ENCODE data around the gene TEX36.
"Not testable (repeated sequence)": the region's sequence is repeated elsewhere in the genome, so short reads cannot be mapped to it uniquely, and the experiment has no call there.

The TEX36 gene

DNA sequence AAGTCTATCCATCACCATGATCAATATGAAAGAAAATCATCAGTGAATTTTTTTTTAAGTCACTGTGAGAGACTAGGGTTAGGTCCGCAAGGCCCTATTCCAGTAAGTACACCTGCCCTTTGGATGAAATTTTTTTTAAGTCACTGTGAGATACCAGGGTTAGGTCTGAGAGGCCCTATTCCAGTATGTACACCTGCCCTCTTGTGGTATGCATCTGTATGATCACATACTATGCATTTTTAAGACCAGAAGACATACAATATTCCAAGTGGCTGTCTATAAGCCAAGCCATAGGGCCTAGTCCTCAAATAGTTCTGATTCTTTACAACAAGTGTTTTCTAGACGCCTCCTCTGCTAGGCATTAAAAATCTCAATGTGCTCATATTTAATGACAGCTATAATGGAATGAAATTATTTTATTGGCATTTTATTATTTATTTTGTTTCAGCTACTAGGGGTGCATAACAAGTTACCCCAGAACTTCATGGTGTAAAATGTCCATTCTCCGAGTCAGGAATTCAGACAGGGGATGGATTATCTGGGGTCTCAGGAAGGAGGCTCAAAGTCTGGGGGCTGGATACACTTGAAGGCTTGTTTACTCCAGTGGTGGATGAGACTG is 53.1 kb downstream of the TEX36 start:
- no peak for DNase-seq (ENCODE audit: low read depth)

DNA sequence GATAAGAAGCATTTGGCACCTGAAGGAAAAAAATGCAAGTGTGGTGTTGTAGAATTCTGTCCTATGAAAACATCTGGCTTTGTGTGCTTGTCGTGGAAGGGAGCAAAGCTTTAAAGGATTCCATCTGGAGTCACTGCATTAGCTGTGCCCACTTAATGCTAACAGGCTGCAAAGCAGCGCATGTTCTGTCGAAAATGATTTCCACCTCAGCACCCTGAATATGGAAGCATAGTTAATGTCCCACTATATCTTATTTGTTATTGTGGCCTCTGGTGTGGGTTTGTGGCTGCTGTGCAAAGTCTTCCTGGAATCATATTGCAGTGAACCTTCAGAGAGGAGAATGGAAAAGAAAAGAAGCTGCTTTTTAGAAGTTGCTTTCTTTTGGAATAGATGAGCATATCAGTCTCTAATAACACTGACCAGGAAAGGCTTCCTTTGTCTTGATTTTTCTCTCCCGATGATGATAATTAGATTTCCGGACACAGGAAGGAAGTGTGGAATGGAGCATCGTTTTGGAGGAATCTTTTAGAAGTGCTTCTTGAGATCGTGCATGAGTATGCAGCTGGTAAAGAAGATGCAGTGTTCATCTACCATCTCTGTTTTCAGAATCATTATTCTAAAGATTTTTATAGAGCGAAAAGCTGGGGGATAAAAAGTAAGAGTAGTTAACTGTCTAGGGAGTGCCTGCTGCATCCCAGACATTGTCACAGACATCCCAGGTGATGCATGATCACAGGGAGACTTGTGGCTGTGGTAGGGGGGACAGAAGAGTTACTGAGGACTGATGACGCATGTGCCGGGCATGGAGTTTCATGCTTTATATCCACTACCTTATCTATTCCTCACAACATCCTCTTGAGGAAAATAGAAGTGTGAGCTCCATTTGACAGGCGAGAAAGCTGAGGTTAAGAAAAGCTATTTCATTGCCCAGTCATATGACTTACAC is 54.6 kb downstream of the TEX36 start:
- DNase-seq (ENCODE audit: low read depth): no peak

DNA sequence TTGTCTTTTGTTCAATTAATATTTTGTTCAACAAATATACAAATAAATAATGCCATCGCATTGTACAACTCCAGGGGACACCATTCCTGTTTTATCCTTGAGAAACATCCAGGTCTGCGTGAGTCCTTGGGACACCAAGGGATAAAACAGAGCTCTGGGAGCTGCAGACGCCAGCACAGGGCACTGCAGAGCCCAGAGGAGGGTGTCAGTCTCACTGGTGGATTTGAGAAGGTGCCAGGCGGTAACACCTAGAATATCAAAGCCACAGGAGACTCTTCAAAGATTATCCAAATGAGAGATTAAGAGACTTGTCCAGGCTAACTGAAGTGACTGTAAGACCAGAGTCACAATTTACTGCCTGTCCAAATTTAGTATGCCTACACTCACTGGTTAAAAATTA is 55.3 kb downstream of the TEX36 start:
- DNase-seq (ENCODE audit: low read depth): no peak

DNA sequence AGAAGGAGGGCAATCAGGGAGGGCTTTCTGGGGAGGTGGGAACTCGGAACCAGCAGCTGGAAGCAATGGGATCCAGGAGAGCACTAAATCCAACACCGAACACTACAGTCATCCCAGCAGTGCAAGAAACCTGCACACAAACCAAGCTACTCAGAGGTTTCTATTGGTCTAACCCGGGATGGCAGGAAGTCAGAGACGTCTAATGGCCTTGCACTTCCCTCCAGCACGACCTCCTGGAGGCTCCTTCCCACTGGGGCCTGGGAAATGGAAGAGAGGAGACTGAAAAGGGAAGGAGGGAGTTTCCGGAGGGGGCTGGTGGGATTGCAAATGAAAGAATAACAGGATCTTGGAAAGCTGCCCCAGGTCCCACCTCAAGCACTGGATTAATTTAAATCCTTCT is 56.3 kb downstream of the TEX36 start:
- DNase-seq (ENCODE audit: low read depth): no peak

DNA sequence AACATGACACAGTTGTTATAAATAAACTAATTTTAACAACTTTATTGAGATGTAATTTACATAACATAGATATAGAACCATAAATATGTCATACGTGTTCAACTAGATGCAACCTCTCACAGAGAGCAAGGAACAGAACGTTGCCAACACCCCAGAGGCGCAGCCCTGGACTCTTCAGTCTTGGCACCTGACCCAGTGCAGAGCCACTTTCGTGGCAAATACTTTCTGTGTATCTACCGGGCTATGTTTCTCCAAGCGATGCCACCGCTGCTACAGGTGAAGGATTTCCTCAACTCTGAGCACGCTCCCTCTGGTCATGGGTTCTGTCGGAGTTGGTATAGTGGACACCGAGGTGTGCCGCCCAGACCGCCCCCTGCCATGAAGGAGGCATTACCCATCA is 57.4 kb downstream of the TEX36 start:
- DNase-seq (ENCODE audit: low read depth): no peak

DNA sequence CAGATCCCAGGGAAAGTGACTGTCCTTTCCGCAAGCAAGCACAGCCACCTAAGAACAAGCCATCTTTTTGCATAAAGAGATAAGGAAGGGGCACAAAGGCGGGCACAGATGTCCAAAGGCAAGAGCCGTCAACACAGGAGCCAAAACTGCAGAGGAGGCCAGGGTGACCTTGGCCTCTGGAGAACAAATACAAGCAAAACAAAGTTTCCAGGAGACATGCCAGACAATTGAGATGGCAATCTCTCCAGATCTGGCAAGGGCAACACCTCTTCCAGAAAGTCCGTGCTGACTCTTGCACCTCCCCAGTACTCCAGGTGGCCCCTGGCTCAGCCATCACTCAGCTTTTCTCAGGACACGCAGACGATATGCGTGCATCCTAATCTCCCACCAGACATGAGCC is 58.2 kb downstream of the TEX36 start:
- no peak for DNase-seq (ENCODE audit: low read depth)

DNA sequence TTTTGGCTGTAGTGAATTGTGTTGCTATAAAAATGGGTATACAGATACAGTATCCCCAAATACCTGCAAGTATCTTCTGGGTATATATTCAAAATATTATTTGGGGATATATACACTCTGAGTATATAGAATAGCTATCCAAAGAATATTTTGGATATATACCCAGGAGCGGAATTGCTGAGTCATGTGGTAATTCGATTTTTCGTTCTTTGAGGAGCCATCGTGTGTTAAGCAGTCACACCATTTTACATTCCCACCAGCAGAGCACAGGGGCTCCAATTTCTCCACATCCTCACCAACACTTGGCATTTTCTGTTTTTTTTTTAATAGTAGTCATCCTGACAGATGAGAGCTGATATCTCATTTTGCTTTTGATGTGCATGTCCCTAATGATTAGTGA is 61.9 kb downstream of the TEX36 start:
- DNase-seq (ENCODE audit: low read depth): no peak

DNA sequence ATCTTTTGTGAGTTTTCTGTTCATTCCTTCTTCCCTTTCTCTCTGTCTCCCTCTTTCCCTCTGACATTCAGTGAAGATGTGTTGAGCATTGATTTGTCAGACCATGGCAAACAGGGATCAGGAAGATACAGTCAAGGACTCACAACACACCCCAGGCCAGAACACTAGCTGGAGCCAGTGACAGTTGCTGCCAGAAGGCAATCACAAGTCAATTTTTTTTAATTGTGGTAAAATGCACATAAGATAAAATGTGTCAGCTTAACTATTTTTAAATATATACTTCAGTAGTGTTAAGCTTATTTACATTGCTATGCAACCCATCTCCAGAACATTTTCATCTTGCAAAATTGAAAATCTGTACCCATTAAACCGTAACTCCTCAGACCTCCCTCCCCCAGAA is 62.6 kb downstream of the TEX36 start:
- DNase-seq (ENCODE audit: low read depth): no peak

DNA sequence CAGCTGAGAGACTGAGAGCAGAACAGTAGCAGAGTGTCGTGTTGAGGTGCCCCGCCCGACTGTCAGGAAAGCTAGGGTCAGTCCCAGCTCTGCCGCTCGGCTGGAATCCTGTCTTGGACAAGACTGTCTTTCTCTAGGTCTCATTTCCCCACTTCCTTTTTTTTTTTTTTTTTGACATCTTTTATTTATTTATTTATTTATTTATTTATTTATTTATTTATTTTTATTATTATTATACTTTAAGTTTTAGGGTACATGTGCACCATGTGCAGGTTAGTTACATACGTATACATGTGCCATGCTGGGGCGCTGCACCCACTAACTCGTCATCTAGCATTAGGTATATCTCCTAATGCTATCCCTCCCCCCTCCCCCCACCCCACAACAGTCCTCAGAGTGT is 69.9 kb downstream of the TEX36 start:
- not testable (repeated sequence) for DNase-seq (ENCODE audit: low read depth)

DNA sequence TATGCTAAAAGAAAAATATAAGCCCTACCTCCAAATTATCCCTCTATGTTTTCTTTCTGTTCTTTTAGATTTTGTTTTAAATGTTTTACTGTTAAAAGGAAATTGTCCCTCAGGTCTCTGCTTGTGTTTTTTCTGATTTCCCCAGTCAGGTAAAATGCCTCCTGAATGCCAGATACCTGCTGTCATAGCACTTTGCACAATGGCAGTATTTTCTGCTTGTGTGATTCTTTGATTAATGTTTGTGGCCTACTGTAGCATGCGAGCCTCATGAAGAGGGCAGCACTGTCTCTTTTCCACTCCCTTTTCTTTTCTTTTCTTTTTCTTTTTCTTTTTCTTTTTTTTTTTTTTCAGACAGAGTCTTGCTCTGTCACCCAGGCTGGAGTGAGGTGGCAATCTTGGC is 71.2 kb downstream of the TEX36 start:
- no peak for DNase-seq (ENCODE audit: low read depth)

DNA sequence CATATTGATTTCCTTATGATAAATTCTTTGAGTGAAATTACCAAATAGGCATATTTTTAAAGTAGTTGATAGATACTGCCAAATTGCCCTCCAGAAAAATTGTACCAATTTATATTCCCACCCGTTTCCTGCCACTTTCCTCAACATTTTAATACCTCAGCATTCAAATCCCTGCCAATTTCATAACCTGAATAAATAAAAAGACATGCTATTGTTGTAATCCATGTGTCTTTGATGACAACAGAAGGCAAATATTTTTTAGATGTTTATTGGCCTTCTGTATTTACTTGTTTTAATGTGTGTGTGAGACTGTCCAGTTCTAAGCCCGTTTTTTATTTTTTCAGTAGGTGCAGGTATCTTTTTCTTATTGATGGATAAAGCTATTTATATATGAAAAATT is 71.7 kb downstream of the TEX36 start:
- DNase-seq (ENCODE audit: low read depth): no peak

DNA sequence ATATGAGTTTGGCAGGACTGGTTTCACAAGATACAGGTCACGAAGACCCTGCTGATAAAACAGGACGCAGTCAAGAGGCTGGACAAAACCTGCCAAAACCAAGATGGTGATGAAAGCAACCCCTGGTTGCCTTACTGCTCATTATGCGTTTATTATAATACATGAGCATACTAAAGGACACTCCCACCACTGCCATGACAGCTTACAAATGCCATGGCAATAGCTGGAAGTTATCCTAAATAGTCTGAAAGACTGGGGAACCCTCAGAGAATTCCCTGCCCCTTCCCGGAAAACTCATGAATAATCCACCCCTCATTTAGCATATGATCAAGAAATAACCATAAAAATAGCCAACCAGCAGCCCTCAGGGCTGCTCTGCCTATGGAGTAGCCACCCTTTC is 73.1 kb downstream of the TEX36 start:
- DNase-seq (ENCODE audit: low read depth): no peak

DNA sequence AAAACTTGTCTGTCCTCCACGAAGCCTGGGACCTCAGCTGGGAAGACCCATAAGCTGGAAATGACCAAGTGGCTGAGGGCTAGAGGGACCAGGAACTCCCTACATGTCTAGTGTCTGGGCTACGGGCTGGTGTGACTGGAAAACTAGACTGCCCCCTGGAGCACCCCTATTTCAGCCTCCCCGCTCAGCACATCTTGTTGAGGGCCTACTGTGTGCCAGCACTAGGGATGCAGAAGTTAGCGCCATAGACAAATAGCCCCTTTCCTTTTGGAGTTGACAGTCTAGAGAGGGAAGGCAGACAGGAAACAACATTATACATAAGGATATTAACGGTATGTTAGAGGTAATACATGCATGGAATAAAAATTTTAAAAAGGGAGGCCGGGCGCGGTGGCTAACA is 74.5 kb downstream of the TEX36 start:
- DNase-seq (ENCODE audit: low read depth): no peak

DNA sequence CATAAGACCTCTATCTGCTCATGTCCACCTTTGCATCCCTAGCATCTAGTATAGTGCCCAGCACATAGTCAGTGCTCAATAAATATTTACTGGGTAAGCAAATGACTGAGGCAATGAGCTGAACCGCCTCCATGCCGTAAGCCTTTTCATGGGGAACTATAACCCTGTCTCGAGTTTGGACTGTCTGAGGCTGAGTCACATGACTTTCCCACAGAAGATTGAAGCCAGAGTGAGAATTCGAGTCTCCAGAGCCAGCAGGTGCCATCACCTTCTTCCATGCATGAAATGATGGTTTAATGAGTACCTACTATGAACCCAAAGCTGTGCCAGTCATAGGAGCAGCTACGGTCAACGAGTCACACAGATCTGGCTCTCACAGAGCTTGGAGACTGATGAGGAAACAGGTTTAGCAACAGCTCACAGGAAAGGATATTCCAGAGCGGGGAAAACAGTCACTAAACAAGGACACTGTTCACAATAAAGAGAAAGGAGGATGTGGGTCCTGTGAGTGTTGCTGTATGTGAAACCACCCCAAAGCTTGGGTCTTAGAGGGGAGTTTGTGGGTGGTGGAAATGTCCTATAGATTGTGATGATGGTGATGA is 75.2 kb downstream of the TEX36 start:
- no peak for DNase-seq (ENCODE audit: low read depth)

DNA sequence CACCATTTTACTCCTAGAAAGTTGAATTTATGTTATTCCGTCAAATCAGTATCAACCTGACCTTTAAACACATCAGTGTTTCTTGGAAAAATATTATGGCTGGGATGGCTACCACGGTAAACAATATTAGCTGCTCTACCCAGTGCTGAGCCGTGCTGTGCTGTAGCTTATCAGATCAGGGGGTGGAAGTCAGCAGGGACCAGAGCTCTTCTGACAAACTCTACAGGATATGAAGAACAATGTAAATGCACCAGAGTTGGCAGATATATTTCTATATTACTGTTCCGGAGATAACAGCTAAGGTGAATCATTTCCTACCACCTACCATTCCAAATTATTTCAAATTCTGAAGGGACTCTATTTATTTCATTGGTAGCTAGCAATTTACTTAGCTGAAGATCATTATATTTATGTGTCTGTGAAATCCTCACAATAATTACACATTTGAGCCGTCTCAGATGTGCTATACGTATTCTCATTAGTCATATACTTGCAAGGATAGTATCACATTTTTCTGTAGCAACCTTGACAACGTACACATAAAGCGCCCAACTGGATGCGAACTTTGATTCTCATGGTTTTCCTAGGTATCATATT is 76.5 kb downstream of the TEX36 start:
- DNase-seq (ENCODE audit: low read depth): no peak
